DOHH2 (cell line): ENCODE results near the gene ACCSL.

Experiments used
- H3F3A ChIP-seq: fragments of 200-600 bp; sonication (generic), shearing (Covaris generic); 2 replicates; pipeline ENCODE4 v1.6.0; 2016; ENCODE audit warnings: antibody characterized with exemption, mild to moderate bottlenecking; ENCODE audit not compliant: control insufficient read depth, insufficient read depth
- H3K27ac ChIP-seq: fragments of 200-600 bp; sonication (generic); 2 replicates; pipeline ENCODE4 v1.5.1; 2014; ENCODE audit warnings: low read depth, mild to moderate bottlenecking, low read length, moderate library complexity
- H3K27me3 ChIP-seq: fragments of 200-600 bp; sonication (generic); 2 replicates; pipeline ENCODE4 v1.6.1; 2014; ENCODE audit warnings: mild to moderate bottlenecking, low read length, mixed read lengths; ENCODE audit not compliant: control insufficient read depth
- H3K36me3 ChIP-seq: fragments of 200-600 bp; sonication (generic); 2 replicates; pipeline ENCODE4 v1.6.1; 2014; ENCODE audit warnings: mild to moderate bottlenecking, low read length, moderate library complexity, mixed read lengths; ENCODE audit not compliant: control insufficient read depth
- H3K4me1 ChIP-seq: fragments of 200-600 bp; sonication (generic); 2 replicates; pipeline ENCODE4 v1.6.1; 2014; ENCODE audit warnings: mild to moderate bottlenecking, low read length, mixed read lengths; ENCODE audit not compliant: control insufficient read depth
- H3K4me2 ChIP-seq: fragments of 200-600 bp; sonication (generic); 2 replicates; pipeline ENCODE4 v1.6.0; 2014; ENCODE audit warnings: mild to moderate bottlenecking, low read length, moderate library complexity
- H3K4me3 ChIP-seq: fragments of 200-600 bp; sonication (generic); 2 replicates; pipeline ENCODE4 v1.5.1; 2014; ENCODE audit warnings: mild to moderate bottlenecking, low read length, mixed read lengths
- H3K79me2 ChIP-seq: fragments of 200-600 bp; sonication (generic); 2 replicates; pipeline ENCODE4 v1.6.1; 2014; ENCODE audit warnings: mild to moderate bottlenecking, low read length, mixed read lengths; ENCODE audit not compliant: control insufficient read depth
- H3K9me2 ChIP-seq: fragments of 200-600 bp; sonication (generic); replicated peaks from 2 replicates; pipeline ENCODE4 v1.6.1; 2014; ENCODE audit warnings: mild to moderate bottlenecking, low read length, mixed read lengths; ENCODE audit not compliant: control insufficient read depth
- H3K9me3 ChIP-seq: fragments of 200-600 bp; sonication (generic); 2 replicates; pipeline ENCODE4 v1.6.1; 2014; ENCODE audit warnings: antibody characterized with exemption, low read length, mixed read lengths; ENCODE audit not compliant: control insufficient read depth, insufficient read depth
- H4K20me1 ChIP-seq: fragments of 200-600 bp; sonication (generic); 2 replicates; pipeline ENCODE4 v1.6.0; 2014; ENCODE audit warnings: low read depth, mild to moderate bottlenecking, antibody characterized with exemption, low read length, moderate library complexity; ENCODE audit not compliant: control insufficient read depth, insufficient read depth
- CTCF ChIP-seq: fragments of 200-600 bp; sonication (generic); IDR thresholded peaks from one replicate; pipeline ENCODE4 v1.5.1; 2014; ENCODE audit warnings: antibody characterized with exemption, mild to moderate bottlenecking, low read depth, low read length; ENCODE audit not compliant: poor library complexity, severe bottlenecking
- EZH2phosphoT487 ChIP-seq: fragments of 200-600 bp; sonication (generic); IDR thresholded peaks from 2 replicates; pipeline ENCODE4 v1.6.1; 2017; ENCODE audit warnings: borderline replicate concordance, mild to moderate bottlenecking, antibody characterized with exemption, low read length, moderate library complexity, mixed read lengths

ACCSL gene

GRCh38 chr11:44078794-44079193, 31.0 kb downstream of the ACCSL start:
- Histone ChIP-seq H3K27me3 (no peaks in the 10 kb centered on the region), H3K4me2 (no peak overlapping the region), H3K27ac (no peak overlapping the region), H3K4me1 (no peaks in the 10 kb centered on the region), H3K9me3 (no peaks in the 10 kb centered on the region), H4K20me1 (no peaks in the 10 kb centered on the region), H3K79me2 (no peaks in the 10 kb centered on the region), H3F3A (no peaks in the 10 kb centered on the region), H3K36me3 (no peaks in the 10 kb centered on the region), H3K4me3 (no peak overlapping the region), H3K9me2 (no peaks in the 10 kb centered on the region)
- TF ChIP-seq CTCF (no peak), EZH2phosphoT487 (no peak)

GRCh38 chr11:44079376-44079775, 31.6 kb downstream of the ACCSL start:
- Histone ChIP-seq H3K9me2 (no peaks in the 10 kb centered on the region), H4K20me1 (no peaks in the 10 kb centered on the region), H3K27me3 (no peaks in the 10 kb centered on the region), H3K4me1 (no peaks in the 10 kb centered on the region), H3K36me3 (no peaks in the 10 kb centered on the region), H3F3A (no peaks in the 10 kb centered on the region), H3K9me3 (no peaks in the 10 kb centered on the region), H3K4me3 (no peak overlapping the region), H3K27ac (no peak overlapping the region), H3K4me2 (no peak overlapping the region), H3K79me2 (no peaks in the 10 kb centered on the region)
- no peak for TF ChIP-seq EZH2phosphoT487

- H3K27me3 ChIP-seq, result no peaks in the 10 kb centered on the region
- no peak overlapping the region for H3K4me3 ChIP-seq
- 0 out of 2 replicates have a peak, but pooled peaks cover 2% of the 10 kb centered on the region for H3K9me3 ChIP-seq
- H3F3A ChIP-seq, result no peaks in the 10 kb centered on the region
- no peaks in the 10 kb centered on the region for H3K79me2 ChIP-seq
- TF ChIP-seq EZH2phosphoT487, result no peak
- no peak for TF ChIP-seq CTCF
- no peaks in the 10 kb centered on the region for H3K36me3 ChIP-seq
- no peaks in the 10 kb centered on the region for H3K4me1 ChIP-seq
- H3K27ac ChIP-seq, result no peak overlapping the region
- H4K20me1 ChIP-seq, result no peaks in the 10 kb centered on the region
- no peak overlapping the region for H3K4me2 ChIP-seq
- no peaks in the 10 kb centered on the region for H3K9me2 ChIP-seq
Observed at GRCh38 chr11:44080951-44081350, 33.2 kb downstream of the ACCSL start.

- Histone ChIP-seq H4K20me1 (no peaks in the 10 kb centered on the region), H3K4me2 (no peak overlapping the region), H3K27ac (no peak overlapping the region), H3K79me2 (no peaks in the 10 kb centered on the region), H3K4me3 (no peak overlapping the region), H3K27me3 (no peaks in the 10 kb centered on the region), H3K9me3 (0 out of 2 replicates have a peak, but pooled peaks cover 2% of the 10 kb centered on the region), H3K36me3 (no peaks in the 10 kb centered on the region), H3F3A (no peaks in the 10 kb centered on the region), H3K4me1 (no peaks in the 10 kb centered on the region), H3K9me2 (no peaks in the 10 kb centered on the region)
- TF ChIP-seq EZH2phosphoT487, result no peak
Observed at GRCh38 chr11:44082645-44083044, 34.9 kb downstream of the ACCSL start.
